Measurements from ENCODE around the gene FAM32A.
"Not testable (repeated sequence)": the region's sequence is repeated elsewhere in the genome, so short reads cannot be mapped to it uniquely, and the experiment has no call there.

The FAM32A gene

GRCh38 chr19:16164222-16164890, 20.9 kb upstream of the FAM32A start:
- no peak for DNase-seq (ENCODE audit: low read depth in 2 of 2)

DNA sequence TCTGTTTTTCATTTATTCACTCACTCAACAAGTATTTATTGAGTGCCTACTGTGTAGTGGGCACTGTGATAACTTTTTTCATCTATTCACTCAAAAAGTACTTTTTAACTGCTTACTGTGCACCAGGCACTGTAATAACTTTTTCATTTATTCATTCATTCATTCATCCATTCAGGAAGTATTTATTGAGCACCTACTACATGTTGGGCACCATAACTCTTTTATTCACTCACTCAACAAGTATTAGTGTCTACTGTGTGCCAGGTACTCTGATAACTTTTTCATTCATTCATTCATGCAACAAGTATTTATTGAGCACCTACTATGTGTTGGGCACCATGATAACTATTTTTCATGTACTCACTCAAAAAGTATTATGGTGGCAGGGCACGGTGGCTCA, 18.8 kb upstream of the FAM32A start:
- no peak for DNase-seq (ENCODE audit: low read depth in 2 of 2)

DNA sequence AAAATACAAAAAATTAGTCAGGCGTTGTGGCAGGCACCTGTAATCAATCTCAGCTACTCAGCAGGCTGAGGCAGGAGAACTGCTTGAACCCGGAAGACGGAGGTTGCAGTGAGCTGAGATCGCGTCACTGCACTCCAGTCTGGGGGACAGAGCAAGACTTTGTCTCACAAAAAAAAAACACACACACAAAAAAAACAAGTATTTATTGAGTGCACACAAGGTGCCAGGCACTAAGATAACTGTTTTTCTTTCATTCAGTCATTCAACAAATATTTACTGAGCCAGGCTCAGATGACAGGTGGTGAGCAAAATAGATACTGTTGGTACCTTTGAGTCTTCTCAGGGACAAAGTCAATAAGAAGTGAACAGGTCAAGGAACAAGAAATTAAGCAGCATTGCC, 18.2 kb upstream of the FAM32A start:
- no peak for DNase-seq (ENCODE audit: low read depth in 2 of 2)

GRCh38 chr19:16168465-16169081, 16.6 kb upstream of the FAM32A start:
- DNase-seq (ENCODE audit: low read depth in 2 of 2) = no peak

DNA sequence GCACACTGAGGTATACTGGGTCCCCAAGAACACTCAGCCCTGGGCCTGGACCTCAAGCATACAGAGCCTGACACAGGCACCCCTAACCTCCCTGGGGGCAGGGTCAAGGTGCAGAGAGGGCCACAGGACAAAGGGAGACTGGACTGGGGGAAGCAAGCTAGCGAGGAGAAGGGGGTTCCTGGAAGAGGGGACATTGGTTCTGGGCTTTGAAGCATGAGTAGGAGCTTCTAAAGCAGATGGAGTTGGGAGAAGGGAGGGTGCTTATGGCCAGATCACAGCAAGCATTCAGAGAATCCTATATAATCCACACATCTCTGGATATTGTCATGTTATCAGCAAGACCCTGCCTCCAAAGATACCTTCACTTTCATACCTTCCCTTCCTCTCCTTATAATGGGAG, 15.1 kb upstream of the FAM32A start:
- no peak for DNase-seq (ENCODE audit: low read depth in 2 of 2)

DNA sequence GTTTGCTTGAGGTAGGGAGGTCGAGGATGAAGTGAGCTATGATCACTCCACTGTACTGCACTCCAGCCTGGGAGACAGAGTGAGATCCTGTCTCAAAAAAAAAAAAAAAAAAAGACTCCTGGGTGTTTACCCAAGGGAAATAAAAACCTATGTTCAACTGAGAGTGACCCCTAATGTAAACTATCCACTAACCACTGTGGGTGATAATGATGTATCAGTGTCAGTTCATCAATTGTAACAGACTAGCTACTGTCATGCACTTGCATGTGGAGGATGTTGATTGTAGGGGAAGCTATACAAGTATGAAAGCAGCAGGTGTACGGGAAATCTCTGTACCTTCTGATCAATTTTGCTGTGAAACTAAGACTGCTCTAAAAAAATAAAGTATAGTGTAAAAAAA, 9.3 kb upstream of the FAM32A start:
- DNase-seq (ENCODE audit: low read depth in 2 of 2) = no peak

GRCh38 chr19:16178866-16179265, 6.3 kb upstream of the FAM32A start:
- not testable (repeated sequence) for DNase-seq (ENCODE audit: low read depth in 2 of 2)

- DNase-seq (ENCODE audit: low read depth in 2 of 2) = no peak
These were observed 4.6 kb upstream of the FAM32A start for GRCh38 chr19:16180611-16181010.

- DNase-seq (ENCODE audit: low read depth in 2 of 2) = no peak
These were observed 516 bp upstream of the FAM32A start for GRCh38 chr19:16184665-16185122.

DNA sequence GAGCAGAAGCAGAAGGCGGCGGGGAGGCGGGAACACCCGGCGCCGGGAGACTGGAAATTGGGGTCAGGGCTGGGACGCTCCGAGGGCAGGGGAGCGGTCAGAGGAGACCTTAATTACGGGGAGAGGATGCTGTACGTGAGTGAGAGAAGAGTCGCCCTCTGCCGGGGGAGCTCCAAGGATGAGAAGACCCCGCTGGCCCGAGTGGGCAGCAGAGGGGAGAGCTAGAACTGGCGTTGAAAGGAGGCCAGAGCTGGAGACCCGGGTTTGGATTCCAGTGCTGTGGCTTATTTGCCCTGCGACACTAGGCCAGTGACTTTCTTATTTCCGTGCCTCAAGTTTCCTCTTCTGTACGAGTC, 536 bp downstream of the FAM32A start:
- DNase-seq (ENCODE audit: low read depth in 2 of 2) = peak in 1 of 2 donors; percentile 25

DNA sequence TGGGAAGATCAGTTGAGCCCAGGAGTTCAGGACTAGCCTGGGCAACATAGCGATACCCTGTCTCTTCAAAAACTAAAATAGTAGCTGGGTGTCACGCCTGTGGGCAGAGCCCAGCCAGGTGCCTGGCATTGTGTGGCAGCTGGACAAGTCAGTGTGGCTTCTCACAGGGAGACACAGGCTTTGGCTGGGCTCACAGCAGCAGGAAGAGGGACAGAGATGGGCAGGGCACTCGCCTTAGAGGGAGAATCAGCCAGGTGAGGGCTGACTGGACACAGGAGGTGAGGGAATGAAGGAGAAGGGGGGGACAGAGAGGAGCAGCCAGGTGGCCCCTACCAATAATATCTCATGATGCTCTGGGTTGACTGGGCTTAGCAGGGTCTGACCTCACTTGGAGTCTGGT, 3.3 kb downstream of the FAM32A start:
- no peak for DNase-seq (ENCODE audit: low read depth in 2 of 2)

DNA sequence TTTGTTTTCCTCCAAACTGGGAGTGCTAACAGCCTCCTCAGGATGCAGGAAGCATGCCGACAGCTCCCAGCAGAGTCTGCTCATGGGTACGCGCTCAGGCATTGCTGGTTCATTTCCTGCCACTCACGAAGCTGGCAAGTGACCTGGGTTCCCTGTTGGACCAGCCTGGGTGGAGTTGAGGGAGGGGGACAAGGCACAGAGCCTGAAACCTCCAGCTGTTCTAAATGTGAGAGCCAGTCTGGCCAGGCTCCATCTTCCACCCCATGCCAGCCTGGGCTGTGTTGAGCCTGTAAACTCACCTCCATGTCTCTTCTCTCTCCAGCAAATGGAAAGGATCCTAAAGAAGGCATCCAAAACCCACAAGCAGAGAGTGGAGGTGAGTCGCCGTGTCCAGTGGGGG, 5.0 kb downstream of the FAM32A start:
- DNase-seq (ENCODE audit: low read depth in 2 of 2) = no peak

GRCh38 chr19:16190736-16191135, 5.5 kb downstream of the FAM32A start:
- DNase-seq (ENCODE audit: low read depth in 2 of 2) = no peak

- DNase-seq (ENCODE audit: low read depth in 2 of 2) = no peak
These were observed 6.2 kb downstream of the FAM32A start for GRCh38 chr19:16191216-16191908.

DNA sequence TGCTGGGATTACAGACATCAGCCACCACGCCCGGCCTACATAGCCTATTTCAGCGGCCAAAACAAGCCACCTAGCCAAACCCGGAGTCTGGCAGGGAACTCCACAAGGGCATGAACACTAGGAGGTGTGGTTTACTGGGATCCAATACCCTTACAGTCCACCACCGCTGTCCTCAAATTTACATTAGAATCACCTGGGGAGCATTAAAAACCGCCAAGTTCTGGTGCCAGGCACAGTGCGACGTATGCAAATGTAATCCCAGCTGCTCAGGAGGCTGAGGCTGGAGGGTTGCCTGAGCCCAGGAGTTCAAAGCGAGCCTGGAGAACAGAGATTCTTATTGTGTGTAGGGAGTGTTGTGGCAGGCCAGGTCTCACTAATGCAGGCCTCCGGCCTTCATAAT, 8.3 kb downstream of the FAM32A start:
- DNase-seq (ENCODE audit: low read depth in 2 of 2) = no peak

DNA sequence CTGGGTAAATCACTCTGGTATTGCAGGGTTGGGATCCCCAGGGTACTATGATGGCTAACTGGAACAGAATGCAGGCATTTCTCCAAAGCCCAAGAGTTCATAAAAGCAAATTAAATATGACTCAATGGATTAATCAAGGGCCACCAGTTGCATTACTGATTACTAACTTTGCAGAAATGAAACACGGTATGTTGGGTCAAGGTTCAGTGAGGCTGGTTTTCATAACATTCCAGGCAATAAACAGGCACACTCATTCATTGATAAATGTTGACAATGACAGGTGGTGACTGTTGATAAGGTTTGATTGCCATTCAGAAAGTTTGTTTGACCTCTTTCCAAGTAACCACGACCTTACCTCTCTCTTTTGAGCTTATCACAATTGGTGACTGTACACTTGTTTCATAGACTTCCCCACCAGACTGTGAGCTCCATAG, 12.0 kb downstream of the FAM32A start:
- no peak for DNase-seq (ENCODE audit: low read depth in 2 of 2)

GRCh38 chr19:16197622-16198369, 12.6 kb downstream of the FAM32A start, which contains the start of gene AP1M1:
TSS of gene AP1M1 (plus strand) at chr19:16197911. CDS start at chr19:16198027, 116 bp downstream.
- DNase-seq (ENCODE audit: low read depth in 2 of 2) = peak; percentile 97 to 98

DNA sequence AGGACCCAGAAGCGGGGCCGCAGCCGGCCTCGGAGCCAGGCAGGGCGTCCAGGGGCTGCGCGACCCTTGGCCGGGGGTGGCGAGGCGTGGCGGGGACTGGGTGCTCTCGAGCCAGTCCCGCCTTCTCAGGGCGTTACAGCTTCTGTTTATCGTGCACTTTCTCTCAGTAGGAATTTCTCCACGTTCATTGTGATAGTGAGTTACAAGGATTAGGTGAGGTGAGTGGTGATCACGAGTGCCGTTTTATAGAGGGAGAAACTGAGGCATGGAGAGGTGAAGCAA, 13.1 kb downstream of the FAM32A start:
- DNase-seq (ENCODE audit: low read depth in 2 of 2) = no peak

DNA sequence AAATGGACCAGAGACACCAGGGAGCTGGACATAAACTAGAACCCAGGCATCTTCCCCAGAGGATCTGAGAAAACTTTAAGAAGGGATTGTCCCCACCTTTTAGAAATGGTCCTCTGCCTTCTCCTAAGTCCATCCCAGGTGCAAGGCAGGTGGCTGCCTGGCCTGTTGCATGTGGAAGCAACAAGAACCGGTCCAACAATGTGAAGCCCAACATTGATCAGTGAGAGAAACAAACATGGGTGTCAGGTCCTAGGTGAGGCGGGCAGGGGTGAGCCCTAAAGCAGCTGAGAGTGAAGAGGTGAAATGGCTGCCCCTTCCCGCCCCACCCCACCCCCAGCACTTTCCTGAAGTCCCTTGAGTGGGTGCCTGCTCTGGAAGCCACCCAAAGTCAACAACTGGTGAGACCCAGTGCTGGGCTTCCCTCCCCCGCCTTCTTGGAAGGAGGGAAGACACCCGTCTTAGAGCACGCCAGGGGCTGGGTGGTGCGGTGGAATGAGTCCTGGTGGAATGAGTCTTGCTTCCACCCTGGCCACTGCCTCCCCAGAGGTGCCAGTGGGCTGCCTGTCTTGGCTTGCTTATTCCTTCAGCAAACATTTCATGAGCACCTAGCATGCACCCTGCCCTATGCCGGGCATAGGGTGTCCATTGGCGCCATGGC, 14.2 kb downstream of the FAM32A start:
- no peak for DNase-seq (ENCODE audit: low read depth in 2 of 2)

GRCh38 chr19:16200038-16201010, 15.1 kb downstream of the FAM32A start:
- no peak for DNase-seq (ENCODE audit: low read depth in 2 of 2)

DNA sequence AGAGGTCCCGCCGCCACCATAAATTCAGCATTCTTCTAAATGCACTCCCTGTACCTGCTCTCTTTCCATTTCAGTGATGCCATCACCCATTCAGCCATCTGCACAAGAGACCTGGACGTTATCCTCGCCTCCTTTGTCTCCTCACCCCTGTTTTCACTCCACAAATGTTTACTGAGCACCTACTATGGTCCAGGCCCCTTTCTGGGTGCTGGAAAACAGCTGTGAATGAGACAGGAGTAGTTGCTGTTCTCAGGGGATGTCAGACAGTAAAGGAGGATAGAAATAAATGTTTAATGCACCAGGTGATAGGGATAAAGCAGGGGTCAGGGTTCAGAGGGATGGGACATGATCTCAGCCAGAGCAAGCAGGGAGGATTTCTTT, 15.8 kb downstream of the FAM32A start:
- DNase-seq (ENCODE audit: low read depth in 2 of 2) = no peak

Data from activated CD8-positive, alpha-beta memory T cell treated with anti-CD3 and anti-CD28 coated beads for 4 hours (primary cell).